CD4-positive, alpha-beta T cell (primary cell): ENCODE data around the gene JHY. TPM values are rescaled to one million over a fixed set of nuclear protein-coding genes. Genes with fewer than 3 reads are reported as not detected.

ENCODE experiments used
- ATAC-seq: fragments of 200-7000 bp; cut with Tn5 transposase; one replicate; pipeline ENCODE4 v1.10.0; 2022; ENCODE audit warnings: mild to moderate bottlenecking; ENCODE audit not compliant: poor library complexity
- CTCF ChIA-PET: fragments of 350-600 bp; sonication (Branson Sonifier 250); formaldehyde crosslinking; loops from one replicate; lab custom pipeline; 2021; ENCODE audit warnings: antibody characterized with exemption, inconsistent platforms; lab: Charles Lee
- POLR2A ChIA-PET: fragments of 350-600 bp; sonication (Branson Sonifier 250); formaldehyde crosslinking; loops from one replicate; lab custom pipeline; 2021; ENCODE audit warnings: antibody characterized with exemption, inconsistent platforms; lab: Charles Lee
- DNase-seq, 14 experiments: peaks; one replicate each; pipeline ENCODE4 v3.0.0-alpha.2; 2013 to 2020; ENCODE audit warnings: mixed read lengths in 2 of 14
- H3K27ac ChIP-seq, 2 donors: one replicate each; pipeline versions ENCODE4 v1.5.1 to v1.7.0; 2013; ENCODE audit warnings: low read length in 2 of 2, low read depth in 1 of 2, mild to moderate bottlenecking in 1 of 2
- H3K27me3 ChIP-seq, 2 experiments: 1 replicate in 1 of 2; 2 replicates in 1 of 2; pipeline versions ENCODE4 v1.6.1 to v1.7.0; 2013; ENCODE audit warnings: low read length in 2 of 2, control low read depth in 1 of 2, mild to moderate bottlenecking in 1 of 2, moderate library complexity in 1 of 2; ENCODE audit not compliant: insufficient read depth in 2 of 2, control insufficient read depth in 1 of 2
- H3K36me3 ChIP-seq: one replicate; pipeline ENCODE4 v1.6.1; 2013; ENCODE audit warnings: low read length, control low read depth; ENCODE audit not compliant: insufficient read depth
- H3K4me1 ChIP-seq: one replicate; pipeline ENCODE4 v1.6.1; 2013; ENCODE audit warnings: low read length, control low read depth; ENCODE audit not compliant: insufficient read depth
- H3K4me3 ChIP-seq: one replicate; pipeline ENCODE4 v1.5.1; 2013; ENCODE audit warnings: mild to moderate bottlenecking, low read length, moderate library complexity
- H3K9me3 ChIP-seq, 2 experiments: 1 replicate in 1 of 2; 2 replicates in 1 of 2; pipeline versions ENCODE4 v1.6.1 to v1.7.0; 2013; ENCODE audit warnings: low read length in 2 of 2, mild to moderate bottlenecking in 2 of 2, control low read depth in 1 of 2, moderate library complexity in 1 of 2; ENCODE audit not compliant: control insufficient read depth in 1 of 2, insufficient read depth in 1 of 2
- H3K27ac Mint-ChIP-seq: one replicate; pipeline ENCODE4 v1.8.0; 2020; ENCODE audit warnings: mixed read lengths
- H3K27me3 Mint-ChIP-seq: one replicate; pipeline ENCODE4 v1.8.0; 2021; ENCODE audit warnings: mixed read lengths
- H3K36me3 Mint-ChIP-seq: one replicate; pipeline ENCODE4 v1.8.0; 2021; ENCODE audit warnings: low read depth, mixed read lengths
- H3K4me1 Mint-ChIP-seq: one replicate; pipeline ENCODE4 v1.8.0; 2021; ENCODE audit warnings: low read depth, mixed read lengths
- H3K4me3 Mint-ChIP-seq: one replicate; pipeline ENCODE4 v1.8.0; 2020; ENCODE audit warnings: mild to moderate bottlenecking, mixed read lengths
- H3K9me3 Mint-ChIP-seq: one replicate; pipeline ENCODE4 v1.8.0; 2020; ENCODE audit warnings: mixed read lengths
- intact Hi-C, 2 experiments: fragments of 100-400 bp; cut with DNase I in 1 of 2; cut with micrococcal nuclease in 1 of 2; formaldehyde crosslinking; loops; one replicate each; pipeline versions ENCODE4 v1.15.1 to v1.9.0; 2023 to 2025; cut with DNase I, micrococcal nuclease
- total RNA-seq, 174 experiments: library from RNA in 2 of 174; stranded (reverse) in 2 of 174; gene quantifications; one replicate each; pipeline ENCODE4 v1.2.3 and lab custom pipeline; 2021 to 2026
- TF ChIP-seq, protein P1 (sequence below): fragments of 200-600 bp; IDR thresholded peaks from one replicate; pipeline ENCODE4 v1.8.0; 2022; ENCODE audit warnings: antibody characterized with exemption, mild to moderate bottlenecking

JHY gene
- total RNA-seq, 2 experiments from 2014 or later: 4.6 to 4.7 TPM

DNA sequence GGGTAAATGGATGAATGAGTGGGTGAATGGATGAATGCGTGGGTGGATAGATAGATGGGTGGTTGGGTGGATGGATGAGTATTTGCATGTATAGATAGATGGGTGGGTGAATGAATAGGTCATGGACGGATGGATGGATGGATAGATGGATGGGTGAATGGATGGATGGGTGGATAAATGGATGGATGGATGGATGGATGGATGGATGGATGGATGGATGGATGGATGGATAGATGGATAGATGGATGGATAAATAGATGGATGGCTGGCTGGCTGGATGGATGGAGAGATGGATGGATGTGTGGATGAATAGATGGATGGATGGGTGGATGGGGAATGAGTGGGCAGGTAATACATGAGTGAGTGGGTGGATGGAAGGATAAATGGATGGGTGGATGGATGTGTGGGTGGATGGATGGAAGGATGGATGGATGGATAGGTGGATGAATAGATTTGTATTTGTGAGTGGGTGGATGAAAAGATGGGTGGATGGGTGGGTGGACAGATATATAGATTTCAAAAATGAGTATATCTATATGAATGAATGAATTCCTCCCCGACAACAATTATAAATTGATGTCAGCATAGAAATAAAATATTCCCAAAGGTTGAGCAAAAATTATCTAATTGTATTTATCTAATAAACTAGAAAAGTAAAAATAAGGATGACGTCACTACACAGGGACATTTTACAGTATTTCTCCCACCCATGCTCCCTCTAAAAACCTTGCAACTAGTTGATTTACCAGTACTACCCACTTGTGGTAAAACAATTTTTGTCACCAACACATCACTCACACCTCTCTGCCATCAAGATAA lies 44.8 kb upstream of the JHY start:
- no peaks in the 10 kb centered on the region for H3K9me3 Mint-ChIP-seq

DNA sequence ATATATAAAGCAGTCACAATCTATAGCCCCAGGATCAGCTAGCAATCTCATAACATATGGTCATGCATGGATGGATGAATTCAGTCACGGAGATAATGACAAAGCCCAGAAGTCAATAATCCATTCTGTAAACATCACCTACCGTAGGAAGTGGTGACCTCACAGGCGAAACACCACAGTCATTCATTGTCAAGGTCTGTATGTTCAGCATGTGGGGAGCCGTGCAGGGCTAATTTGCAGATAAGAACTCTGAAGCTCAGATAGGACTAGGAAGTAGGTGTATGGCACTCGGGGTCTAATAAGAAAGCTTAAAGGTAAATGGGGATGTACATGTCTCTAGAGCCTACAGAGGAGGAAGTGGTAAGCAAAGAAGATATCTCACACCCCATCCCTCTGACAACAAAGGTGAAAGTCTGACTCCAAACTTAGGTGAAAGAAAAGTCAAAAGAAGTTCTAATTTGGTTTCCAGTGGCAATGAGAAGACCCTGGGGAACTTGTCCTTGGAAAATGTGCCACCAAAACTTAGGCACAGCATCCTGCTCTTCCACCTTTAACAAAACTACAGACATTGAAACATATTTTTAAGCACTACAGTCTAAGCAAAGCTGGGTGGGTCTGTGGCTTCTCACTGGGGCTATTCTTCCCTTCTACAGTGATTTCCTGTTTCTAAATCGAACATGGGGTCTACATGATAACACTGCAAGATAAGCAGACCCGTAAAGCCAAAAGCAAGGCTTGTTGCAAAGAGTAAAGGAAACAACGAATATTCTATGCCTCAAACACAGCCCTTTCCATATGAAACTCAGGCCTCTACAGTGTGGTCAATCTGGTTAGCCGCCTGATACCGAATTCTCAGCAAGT lies 39.0 kb upstream of the JHY start:
- ATAC-seq: peak; percentile 91
- Mint-ChIP-seq H3K4me3 (peak overlapping the region; percentile 43), H3K9me3 (no peaks in the 10 kb centered on the region)

More for the DNA sequence above, 44.8 kb upstream of the JHY start:
- Histone ChIP-seq H3K27ac (no peak overlapping the region), H3K4me1 (peaks cover 2% of the 10 kb centered on the region), H3K9me3 (no peaks in the 10 kb centered on the region), H3K36me3 (no peaks in the 10 kb centered on the region), H3K4me3 (no peak overlapping the region), H3K27me3 (no peaks in the 10 kb centered on the region)
- ChIA-PET POLR2A (interaction anchor here (0.6 to 2.6 kb wide), 5 partner anchors 14 to 225 kb away, joined by 4 to 26 read pairs (median 7); partner anchors contain the start of gene HSPA8), CTCF (interaction anchor here (1.8 kb wide), 1 partner anchor 15 kb away, joined by 4 read pairs; no protein-coding TSS in a partner anchor)
- intact Hi-C loops: loop anchor here in 1 of 2 experiments (2.0 kb wide), 1 partner anchor 15 kb away; no protein-coding TSS in a partner anchor
- ATAC-seq: no peak
- peaks cover 26% of the 10 kb centered on the region for H3K4me1 Mint-ChIP-seq
- no peaks in the 10 kb centered on the region for H3K36me3 Mint-ChIP-seq
- no peak for DNase-seq
- TF ChIP-seq, protein P1, sequence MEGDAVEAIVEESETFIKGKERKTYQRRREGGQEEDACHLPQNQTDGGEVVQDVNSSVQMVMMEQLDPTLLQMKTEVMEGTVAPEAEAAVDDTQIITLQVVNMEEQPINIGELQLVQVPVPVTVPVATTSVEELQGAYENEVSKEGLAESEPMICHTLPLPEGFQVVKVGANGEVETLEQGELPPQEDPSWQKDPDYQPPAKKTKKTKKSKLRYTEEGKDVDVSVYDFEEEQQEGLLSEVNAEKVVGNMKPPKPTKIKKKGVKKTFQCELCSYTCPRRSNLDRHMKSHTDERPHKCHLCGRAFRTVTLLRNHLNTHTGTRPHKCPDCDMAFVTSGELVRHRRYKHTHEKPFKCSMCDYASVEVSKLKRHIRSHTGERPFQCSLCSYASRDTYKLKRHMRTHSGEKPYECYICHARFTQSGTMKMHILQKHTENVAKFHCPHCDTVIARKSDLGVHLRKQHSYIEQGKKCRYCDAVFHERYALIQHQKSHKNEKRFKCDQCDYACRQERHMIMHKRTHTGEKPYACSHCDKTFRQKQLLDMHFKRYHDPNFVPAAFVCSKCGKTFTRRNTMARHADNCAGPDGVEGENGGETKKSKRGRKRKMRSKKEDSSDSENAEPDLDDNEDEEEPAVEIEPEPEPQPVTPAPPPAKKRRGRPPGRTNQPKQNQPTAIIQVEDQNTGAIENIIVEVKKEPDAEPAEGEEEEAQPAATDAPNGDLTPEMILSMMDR: no peak
- peak overlapping the region; percentile 70 for H3K4me3 Mint-ChIP-seq
- H3K27ac Mint-ChIP-seq: peak overlapping the region; percentile 63
- H3K27me3 Mint-ChIP-seq: no peaks in the 10 kb centered on the region

DNA sequence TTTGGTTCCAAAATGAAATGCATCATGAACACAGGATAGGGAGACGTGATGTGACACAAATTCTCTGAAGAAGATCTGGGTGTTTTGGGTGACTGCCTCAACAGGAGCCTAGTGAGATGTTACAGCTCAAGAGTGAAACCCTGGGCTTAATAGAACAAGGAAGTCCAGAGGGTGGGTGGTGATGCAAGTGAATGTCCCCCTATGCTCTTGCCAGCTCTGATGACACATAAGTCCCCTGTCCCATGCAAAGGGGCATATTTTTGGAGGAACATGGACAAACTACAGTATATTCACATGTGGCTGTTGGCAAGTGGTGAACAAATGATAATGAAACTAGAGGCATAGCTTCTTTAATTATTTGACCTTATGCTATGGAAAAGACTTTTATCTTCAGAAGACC lies 35.1 kb upstream of the JHY start:
- Histone ChIP-seq H3K4me3 (no peak overlapping the region), H3K27ac (no peak overlapping the region), H3K27me3 (no peaks in the 10 kb centered on the region), H3K4me1 (peaks cover 38% of the 10 kb centered on the region), H3K9me3 (no peaks in the 10 kb centered on the region), H3K36me3 (no peaks in the 10 kb centered on the region)
- intact Hi-C loops: no loop called here
- ChIA-PET CTCF (no interaction called here), POLR2A (no interaction called here)
- ATAC-seq (no peak), DNase-seq (peak in 2 of 14 experiments; percentile 13 to 46)
- Mint-ChIP-seq H3K4me1 (peaks cover 58% of the 10 kb centered on the region), H3K36me3 (no peaks in the 10 kb centered on the region), H3K27me3 (no peaks in the 10 kb centered on the region), H3K4me3 (no peak overlapping the region), H3K9me3 (no peaks in the 10 kb centered on the region), H3K27ac (no peak overlapping the region)
- TF ChIP-seq, protein P1: no peak

More for the DNA sequence above, 39.0 kb upstream of the JHY start:
- Mint-ChIP-seq H3K27ac (peak overlapping the region; percentile 81), H3K4me1 (peaks cover 46% of the 10 kb centered on the region), H3K36me3 (no peaks in the 10 kb centered on the region), H3K27me3 (no peaks in the 10 kb centered on the region)
- Histone ChIP-seq H3K4me3 (peak overlapping the region; percentile 29), H3K4me1 (peaks cover 20% of the 10 kb centered on the region), H3K9me3 (no peaks in the 10 kb centered on the region), H3K36me3 (no peaks in the 10 kb centered on the region), H3K27ac (peak overlapping the region; percentile 60 to 74), H3K27me3 (no peaks in the 10 kb centered on the region)
- TF ChIP-seq, protein P1: no peak
- ChIA-PET POLR2A (interaction anchor here (0.7 to 2.8 kb wide), 10 partner anchors 9 to 219 kb away, joined by 3 to 44 read pairs (median 5); partner anchors contain the start of gene HSPA8), CTCF (interaction anchor here (1.0 to 3.1 kb wide), 2 partner anchors 9 to 11 kb away, joined by 3 to 14 read pairs; no protein-coding TSS in a partner anchor)
- DNase-seq: peak in 8 of 14 experiments; percentile 13 to 83 (median 33)
- intact Hi-C loops: no loop called here
